ENCODE data around the gene TRIM29.

DNA sequence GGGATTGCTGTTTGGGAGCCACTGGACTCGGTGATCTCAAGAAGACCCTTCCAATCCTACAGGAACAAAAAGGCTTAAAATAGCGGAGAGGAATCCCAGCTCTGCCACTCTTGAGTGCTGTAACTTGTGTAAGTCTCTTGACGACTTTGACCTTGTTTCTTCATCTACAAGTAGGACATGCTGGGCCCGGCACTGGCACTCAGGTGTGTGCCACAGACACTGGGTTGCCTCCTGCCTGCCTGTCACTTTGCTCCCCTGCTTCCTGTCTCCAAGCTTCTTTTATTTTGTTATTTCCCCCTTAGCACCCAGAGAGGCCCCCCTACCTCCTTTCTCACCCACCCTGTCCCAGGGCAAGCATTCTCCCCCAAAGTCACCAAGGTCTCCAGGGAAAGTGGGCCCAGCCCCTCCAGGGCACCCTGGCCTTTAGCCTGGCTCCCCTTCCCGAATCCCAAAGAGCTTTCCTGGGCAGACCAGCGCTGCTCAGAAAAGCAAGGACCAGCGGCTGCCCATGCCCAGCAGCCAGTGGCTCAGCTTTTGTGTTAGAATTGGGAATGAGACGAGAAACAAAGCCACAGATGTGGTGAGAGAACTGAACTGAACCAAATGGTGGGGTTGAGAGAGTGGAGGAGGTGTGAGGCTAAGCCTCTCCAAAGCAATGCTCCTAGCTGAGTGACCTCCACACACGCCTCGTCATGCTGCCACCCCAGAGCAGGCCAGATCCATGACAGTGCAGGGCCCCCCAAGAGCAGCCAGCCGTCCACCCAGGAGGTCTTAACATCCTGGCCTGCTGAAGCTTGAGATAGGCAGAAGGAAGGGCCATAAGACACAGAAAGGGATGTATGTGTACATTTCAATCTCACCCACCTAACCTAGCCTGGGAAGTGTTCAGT is 4.5 kb downstream of the TRIM29 start:
- TF ChIP-seq, protein P1, sequence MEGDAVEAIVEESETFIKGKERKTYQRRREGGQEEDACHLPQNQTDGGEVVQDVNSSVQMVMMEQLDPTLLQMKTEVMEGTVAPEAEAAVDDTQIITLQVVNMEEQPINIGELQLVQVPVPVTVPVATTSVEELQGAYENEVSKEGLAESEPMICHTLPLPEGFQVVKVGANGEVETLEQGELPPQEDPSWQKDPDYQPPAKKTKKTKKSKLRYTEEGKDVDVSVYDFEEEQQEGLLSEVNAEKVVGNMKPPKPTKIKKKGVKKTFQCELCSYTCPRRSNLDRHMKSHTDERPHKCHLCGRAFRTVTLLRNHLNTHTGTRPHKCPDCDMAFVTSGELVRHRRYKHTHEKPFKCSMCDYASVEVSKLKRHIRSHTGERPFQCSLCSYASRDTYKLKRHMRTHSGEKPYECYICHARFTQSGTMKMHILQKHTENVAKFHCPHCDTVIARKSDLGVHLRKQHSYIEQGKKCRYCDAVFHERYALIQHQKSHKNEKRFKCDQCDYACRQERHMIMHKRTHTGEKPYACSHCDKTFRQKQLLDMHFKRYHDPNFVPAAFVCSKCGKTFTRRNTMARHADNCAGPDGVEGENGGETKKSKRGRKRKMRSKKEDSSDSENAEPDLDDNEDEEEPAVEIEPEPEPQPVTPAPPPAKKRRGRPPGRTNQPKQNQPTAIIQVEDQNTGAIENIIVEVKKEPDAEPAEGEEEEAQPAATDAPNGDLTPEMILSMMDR (IDR thresholded peaks at IDR 0.05; ENCODE audit: insufficient read depth, low read depth, low read length) = no peak
- TF ChIP-seq EZH2 (IDR thresholded peaks at IDR 0.05; ENCODE audit: insufficient read depth, low read length) = no peak
